Stomach (tissue), 9 donors: ENCODE results near the gene ACOT9. TPM values are rescaled to one million over a fixed set of nuclear protein-coding genes. Genes with fewer than 3 reads are reported as not detected.

Experiments used
- DNase-seq, 2 donors: peaks; one replicate each; pipeline versions ENCODE4 v3.0.0 to v3.0.0-alpha.2; 2013 to 2019
- H3K27ac ChIP-seq, 5 donors: fragments of 200-600 bp in 4 of 5; sonication (generic) in 4 of 5; one replicate each; pipeline ENCODE4 v1.5.1; 2013 to 2019; ENCODE audit warnings: mild to moderate bottlenecking in 1 of 5, moderate library complexity in 1 of 5
- H3K27me3 ChIP-seq, 3 donors: fragments of 200-600 bp; sonication (generic); one replicate each; pipeline ENCODE4 v1.5.1; 2017 to 2019; ENCODE audit warnings: mixed run types in 1 of 3
- H3K36me3 ChIP-seq, 4 donors: fragments of 200-600 bp; sonication (generic); 1 replicate in 3 of 4; 2 replicates in 1 of 4; pipeline ENCODE4 v1.5.1; 2016 to 2019
- H3K4me1 ChIP-seq, 4 donors: fragments of 200-600 bp; sonication (generic); one replicate each; pipeline ENCODE4 v1.5.1; 2016 to 2019
- H3K4me3 ChIP-seq, 4 donors: fragments of 200-600 bp; sonication (generic) in 3 of 4; one replicate each; pipeline ENCODE4 v1.5.1; 2016 to 2019; ENCODE audit warnings: mild to moderate bottlenecking in 1 of 4
- H3K9me3 ChIP-seq, 4 donors: fragments of 200-600 bp; sonication (generic); one replicate each; pipeline ENCODE4 v1.5.1; 2016 to 2019
- EP300 ChIP-seq: sonication (generic); formaldehyde crosslinking; IDR thresholded peaks from one replicate; pipeline ENCODE4 v1.6.1; 2017; ENCODE audit warnings: antibody characterized with exemption
- POLR2A ChIP-seq, 4 donors: fragments of 450-650 bp; IDR thresholded peaks; one replicate each; pipeline ENCODE4 v1.6.1; 2016; ENCODE audit warnings: antibody characterized with exemption in 4 of 4, control low read depth in 2 of 4, mild to moderate bottlenecking in 1 of 4, moderate library complexity in 1 of 4
- POLR2AphosphoS5 ChIP-seq, 3 donors: sonication (generic); formaldehyde crosslinking; IDR thresholded peaks; one replicate each; pipeline ENCODE4 v1.6.1; 2016; ENCODE audit warnings: antibody characterized with exemption in 3 of 3
- WGBS, 5 donors: extraction: QIAGEN DNeasy Blood & Tissue Kit in 3 of 5; methylation state at CpG; one replicate each; pipeline versions ENCODE4 v1.1.5 to v1.1.7; 2013 to 2018; 5-methylcytosine and 5-hydroxymethylcytosine counted together
- intact Hi-C: fragments of 100-400 bp; cut with DNase I; formaldehyde crosslinking; loops from one replicate; pipeline ENCODE4 v1.15.1; 2023; ENCODE audit warnings: low total_unique reads
- polyA plus RNA-seq, 3 donors: library from polyadenylated mRNA; stranded (reverse); fragments of 200-250 nt; gene quantifications; one replicate each; pipeline ENCODE4 v1.2.3, GENCODE V29; 2013
- total RNA-seq, 5 donors: library from RNA; depleted of rRNA; stranded (reverse); fragments of >200 nt; gene quantifications; one replicate each; pipeline versions ENCODE4 v1.1.0 to v1.2.3, GENCODE V29; 2014 to 2016
- TF ChIP-seq, protein P1 (sequence below), 7 experiments: fragments of 450-650 bp in 4 of 7; fragments of 200-600 bp in 3 of 7; sonication (generic) in 3 of 7; IDR thresholded peaks; one replicate each; pipeline ENCODE4 v1.5.1; 2016 to 2019; ENCODE audit warnings: antibody characterized with exemption in 7 of 7, control low read depth in 2 of 7, mild to moderate bottlenecking in 1 of 7
- donor health status: healthy with polysubstance abuse.
- donor health status: Bipolar disorder and iron deficiency.
- donor health status: healthy.

The ACOT9 gene
- total and polyA plus RNA-seq, 8 donors: 5.4 to 62.6 (median 23.2) TPM

DNA sequence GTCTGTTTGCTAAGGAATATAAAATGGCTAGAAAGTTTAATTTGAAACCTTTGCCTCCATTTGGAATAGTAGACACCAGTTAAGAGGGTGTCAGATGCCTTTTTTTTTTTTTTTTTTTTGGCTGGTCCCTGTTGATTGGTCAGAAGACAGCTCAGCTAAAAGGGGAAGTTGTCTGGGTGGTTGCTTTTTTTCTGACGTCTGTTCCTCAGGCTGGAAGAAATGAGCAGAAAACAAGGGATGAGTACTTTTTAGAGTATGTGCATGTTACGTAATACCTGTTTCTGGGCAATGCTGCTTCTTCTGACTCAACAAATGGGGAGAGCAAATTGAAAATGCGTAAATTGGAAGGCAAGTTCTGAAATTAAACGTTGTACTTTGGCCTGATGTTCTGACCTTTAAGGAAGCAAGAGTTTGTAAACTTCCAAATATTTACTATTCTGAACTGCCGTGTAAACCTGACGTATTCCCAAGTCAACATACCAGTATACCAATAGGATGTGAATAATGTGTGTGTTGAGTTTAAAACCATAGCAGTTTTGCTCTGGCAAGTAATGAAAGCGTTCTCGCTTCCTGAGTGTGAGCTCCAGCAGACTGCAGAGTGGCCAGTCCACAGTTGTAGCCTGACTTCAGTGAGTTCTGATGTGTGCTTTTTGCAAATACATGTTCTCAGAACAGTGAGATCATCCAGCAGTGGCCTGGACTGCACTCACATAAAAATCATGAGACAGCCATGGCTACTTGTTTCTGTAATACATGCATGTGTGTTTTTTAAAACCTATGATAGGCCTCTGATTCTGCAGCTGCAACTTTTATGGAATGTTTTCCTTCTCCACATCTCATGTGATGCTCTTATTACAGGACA, 41.6 kb upstream of the ACOT9 start:
- no peak for DNase-seq
- 17 to 52% (median 34%) methylated on average over 8 of the region's 8 CpGs for WGBS, 5 donors
- H3K27me3 ChIP-seq: no peaks in the 10 kb centered on the region
- H3K27ac ChIP-seq: peak overlapping the region; percentile 28 to 96 (median 95)
- intact Hi-C loops: no loop called here
- peak overlapping the region; percentile 53 to 64 (median 56) for H3K4me3 ChIP-seq
- TF ChIP-seq, protein P1, sequence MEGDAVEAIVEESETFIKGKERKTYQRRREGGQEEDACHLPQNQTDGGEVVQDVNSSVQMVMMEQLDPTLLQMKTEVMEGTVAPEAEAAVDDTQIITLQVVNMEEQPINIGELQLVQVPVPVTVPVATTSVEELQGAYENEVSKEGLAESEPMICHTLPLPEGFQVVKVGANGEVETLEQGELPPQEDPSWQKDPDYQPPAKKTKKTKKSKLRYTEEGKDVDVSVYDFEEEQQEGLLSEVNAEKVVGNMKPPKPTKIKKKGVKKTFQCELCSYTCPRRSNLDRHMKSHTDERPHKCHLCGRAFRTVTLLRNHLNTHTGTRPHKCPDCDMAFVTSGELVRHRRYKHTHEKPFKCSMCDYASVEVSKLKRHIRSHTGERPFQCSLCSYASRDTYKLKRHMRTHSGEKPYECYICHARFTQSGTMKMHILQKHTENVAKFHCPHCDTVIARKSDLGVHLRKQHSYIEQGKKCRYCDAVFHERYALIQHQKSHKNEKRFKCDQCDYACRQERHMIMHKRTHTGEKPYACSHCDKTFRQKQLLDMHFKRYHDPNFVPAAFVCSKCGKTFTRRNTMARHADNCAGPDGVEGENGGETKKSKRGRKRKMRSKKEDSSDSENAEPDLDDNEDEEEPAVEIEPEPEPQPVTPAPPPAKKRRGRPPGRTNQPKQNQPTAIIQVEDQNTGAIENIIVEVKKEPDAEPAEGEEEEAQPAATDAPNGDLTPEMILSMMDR (IDR thresholded peaks at IDR 0.05): no peak
- TF ChIP-seq POLR2AphosphoS5 (IDR thresholded peaks at IDR 0.05): peak in 2 of 3 donors; percentile 28 to 35
- peaks cover 3 to 18% (median 10%) of the 10 kb centered on the region in 4 donors for H3K36me3 ChIP-seq
- no peaks in the 10 kb centered on the region for H3K9me3 ChIP-seq
- peaks cover 0 to 7% (median 2%) of the 10 kb centered on the region in 4 donors for H3K4me1 ChIP-seq

DNA sequence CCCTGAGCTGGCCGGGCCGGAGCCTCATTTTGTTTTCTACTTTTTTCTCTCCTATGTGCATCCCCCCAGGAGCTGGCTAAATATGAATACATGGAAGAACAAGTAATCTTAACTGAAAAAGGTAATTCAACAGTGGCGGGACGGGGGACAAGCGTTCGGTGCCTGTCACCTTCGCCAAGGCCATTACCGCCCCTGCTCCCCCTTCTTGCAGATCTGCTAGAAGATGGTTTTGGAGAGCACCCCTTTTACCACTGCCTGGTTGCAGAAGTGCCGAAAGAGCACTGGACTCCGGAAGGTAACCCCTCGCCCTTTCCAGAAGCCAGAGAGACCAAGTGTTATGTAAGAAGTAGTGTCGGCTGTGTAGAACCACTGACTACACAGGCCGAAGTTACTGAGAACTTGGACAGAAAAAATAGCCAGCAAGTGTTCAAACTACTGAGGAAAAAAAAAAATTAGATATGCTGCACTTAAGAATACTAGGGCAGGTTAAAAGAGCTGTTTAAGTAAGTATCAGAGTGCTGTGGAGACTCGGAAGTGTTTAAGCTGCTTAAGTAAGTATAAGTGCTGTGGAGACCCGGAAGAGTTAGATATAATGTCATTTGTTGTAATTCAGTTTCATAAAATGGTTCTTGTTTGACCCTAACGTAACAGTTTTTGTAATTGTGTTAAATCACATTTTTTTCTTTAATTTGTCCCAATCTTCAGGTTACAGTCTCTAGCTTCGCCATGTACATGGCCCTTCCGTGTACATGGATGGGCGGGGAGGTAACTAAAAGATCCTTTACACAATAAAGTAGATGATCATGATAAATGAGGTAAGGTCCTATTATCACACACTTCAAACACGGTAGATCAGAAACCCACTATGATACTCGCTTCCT, 40.8 kb upstream of the ACOT9 start:
- H3K27ac ChIP-seq: peak overlapping the region; percentile 94 to 96 (median 95)
- peaks cover 0 to 7% (median 2%) of the 10 kb centered on the region in 4 donors for H3K4me1 ChIP-seq
- DNase-seq: no peak
- no peaks in the 10 kb centered on the region for H3K9me3 ChIP-seq
- H3K4me3 ChIP-seq: peak overlapping the region; percentile 53 to 64 (median 56)
- intact Hi-C loops: no loop called here
- peaks cover 3 to 18% (median 10%) of the 10 kb centered on the region in 4 donors for H3K36me3 ChIP-seq
- TF ChIP-seq POLR2A (IDR thresholded peaks at IDR 0.05) (no peak), POLR2AphosphoS5 (IDR thresholded peaks at IDR 0.05) (peak in 2 of 3 donors; percentile 27 to 51)
- TF ChIP-seq, protein P1 (IDR thresholded peaks at IDR 0.05): no peak
- no peaks in the 10 kb centered on the region for H3K27me3 ChIP-seq
- 7 to 58% (median 12%) methylated on average over 20 to 21 of the region's 21 CpGs for WGBS, 5 donors

DNA sequence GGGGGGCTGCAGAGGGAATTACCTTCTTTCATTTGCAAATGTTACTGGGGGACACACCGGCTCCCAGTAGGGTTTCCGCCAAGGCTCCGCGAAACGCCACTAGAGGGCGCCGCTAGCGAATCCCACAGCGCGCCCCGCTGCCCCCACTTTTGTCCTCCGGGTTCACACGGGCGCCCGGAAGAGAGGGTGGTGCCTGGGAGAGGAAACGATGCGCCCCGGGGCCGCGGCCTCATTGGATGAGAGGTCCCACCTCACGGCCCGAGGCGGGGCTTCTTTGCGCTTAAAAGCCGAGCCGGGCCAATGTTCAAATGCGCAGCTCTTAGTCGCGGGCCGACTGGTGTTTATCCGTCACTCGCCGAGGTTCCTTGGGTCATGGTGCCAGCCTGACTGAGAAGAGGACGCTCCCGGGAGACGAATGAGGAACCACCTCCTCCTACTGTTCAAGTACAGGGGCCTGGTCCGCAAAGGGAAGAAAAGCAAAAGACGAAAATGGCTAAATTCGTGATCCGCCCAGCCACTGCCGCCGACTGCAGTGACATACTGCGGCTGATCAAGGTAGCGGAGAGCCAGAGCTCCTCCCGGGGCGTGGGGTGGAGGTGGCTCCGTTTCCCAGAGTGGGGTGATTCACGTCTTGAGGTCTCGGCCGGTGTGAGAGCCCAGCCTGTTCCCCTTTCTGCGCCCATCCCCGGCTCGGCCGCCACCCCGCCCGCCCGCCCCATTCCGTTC, 40.0 kb upstream of the ACOT9 start, which contains the start of gene SAT1:
TSS of gene SAT1 (plus strand) at position 311 of the 726 bp plus-strand sequence. CDS start at position 490, 179 bp downstream.
- 0 to 43% (median 5%) methylated on average over 17 to 58 of the region's 58 CpGs for WGBS, 5 donors
- Histone ChIP-seq H3K27me3 (no peaks in the 10 kb centered on the region), H3K4me1 (peaks cover 0 to 7% (median 2%) of the 10 kb centered on the region in 4 donors), H3K36me3 (peaks cover 3 to 18% (median 10%) of the 10 kb centered on the region in 4 donors), H3K4me3 (peak within 1 kb of the TSS; percentile 53 to 64 (median 56)), H3K27ac (peak within 1 kb of the TSS; percentile 94 to 96 (median 95)), H3K9me3 (no peaks in the 10 kb centered on the region)
- intact Hi-C loops: no loop called here
- DNase-seq: peak; percentile 96 to 97
- TF ChIP-seq EP300: no peak
- TF ChIP-seq POLR2AphosphoS5 (IDR thresholded peaks at IDR 0.05): peak; percentile 78 to 100 (median 99)
- TF ChIP-seq POLR2A (IDR thresholded peaks at IDR 0.05): peak in 2 of 4 donors; percentile 88 to 97
- TF ChIP-seq, protein P1 (IDR thresholded peaks at IDR 0.05): peak in 5 of 7 experiments; percentile 29 to 79 (median 68)
